Activated CD4-positive, alpha-beta T cell treated with anti-CD3 and anti-CD28 coated beads for 1 hour (primary cell): ENCODE data around the gene EID1.
"Not testable (repeated sequence)": the region's sequence is repeated elsewhere in the genome, so short reads cannot be mapped to it uniquely, and the experiment has no call there.

Experiments used
- DNase-seq: peaks from one replicate; pipeline ENCODE4 v3.0.0-alpha.2; 2020

Gene EID1, protein sequence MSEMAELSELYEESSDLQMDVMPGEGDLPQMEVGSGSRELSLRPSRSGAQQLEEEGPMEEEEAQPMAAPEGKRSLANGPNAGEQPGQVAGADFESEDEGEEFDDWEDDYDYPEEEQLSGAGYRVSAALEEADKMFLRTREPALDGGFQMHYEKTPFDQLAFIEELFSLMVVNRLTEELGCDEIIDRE

DNA sequence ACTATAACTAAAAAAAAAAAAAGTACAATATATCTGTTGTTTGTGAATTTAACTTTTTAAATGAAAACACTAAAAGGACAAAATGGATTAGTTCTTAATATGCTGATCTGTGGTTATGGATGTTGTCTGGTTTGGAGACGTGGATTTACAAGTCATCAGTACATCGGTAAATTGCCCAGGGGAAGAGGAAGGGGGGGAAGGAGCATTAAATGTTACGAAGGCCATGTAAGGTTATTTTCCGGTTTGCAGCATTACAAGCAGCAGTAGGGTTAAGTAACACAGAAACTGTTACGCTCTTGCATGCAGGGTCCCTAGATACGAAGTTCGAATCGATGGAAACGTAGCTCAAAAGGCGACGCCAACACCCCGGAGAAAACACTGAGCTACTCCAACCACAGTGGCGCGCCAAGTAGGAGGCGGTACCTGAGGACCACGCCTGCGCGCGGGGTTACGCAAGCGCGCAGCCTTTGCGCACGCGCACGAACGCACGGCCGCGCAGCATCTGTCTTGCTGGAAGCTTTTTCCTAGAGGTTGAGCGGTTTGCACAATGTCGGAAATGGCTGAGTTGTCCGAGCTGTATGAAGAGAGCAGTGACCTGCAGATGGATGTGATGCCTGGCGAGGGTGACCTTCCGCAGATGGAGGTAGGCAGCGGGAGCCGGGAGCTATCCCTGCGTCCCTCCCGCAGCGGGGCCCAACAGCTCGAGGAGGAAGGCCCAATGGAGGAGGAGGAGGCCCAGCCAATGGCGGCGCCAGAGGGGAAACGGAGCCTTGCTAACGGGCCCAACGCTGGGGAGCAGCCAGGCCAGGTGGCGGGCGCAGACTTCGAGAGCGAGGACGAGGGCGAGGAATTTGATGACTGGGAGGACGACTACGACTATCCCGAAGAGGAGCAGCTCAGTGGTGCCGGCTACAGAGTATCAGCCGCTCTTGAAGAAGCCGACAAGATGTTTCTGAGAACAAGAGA lies at the start of gene EID1:
Gene EID1 (plus strand): TSS at position 505 of the 966 bp plus-strand sequence. CDS start 43 bp downstream, at position 548.
- DNase-seq, result peak; percentile 89

DNA sequence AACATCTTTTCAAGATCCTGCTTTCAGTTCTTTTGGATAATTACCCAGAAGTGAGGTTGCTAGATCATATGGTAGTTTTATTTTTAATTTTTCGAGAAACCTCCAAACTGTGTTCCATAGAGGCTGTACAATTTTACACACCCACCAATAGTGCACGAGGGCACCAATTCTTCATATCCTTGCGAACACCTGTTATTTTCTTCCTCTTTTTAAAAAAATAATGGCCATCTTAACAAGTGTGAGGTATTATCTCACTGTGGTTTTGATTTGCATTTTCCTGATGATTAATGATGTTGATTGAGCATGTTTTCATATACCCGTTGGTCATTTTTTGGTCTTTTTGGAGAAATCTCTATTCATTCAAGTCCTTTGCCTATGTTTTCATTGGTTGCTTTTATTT lies 49.5 kb upstream of the EID1 start:
- DNase-seq, result no peak

DNA sequence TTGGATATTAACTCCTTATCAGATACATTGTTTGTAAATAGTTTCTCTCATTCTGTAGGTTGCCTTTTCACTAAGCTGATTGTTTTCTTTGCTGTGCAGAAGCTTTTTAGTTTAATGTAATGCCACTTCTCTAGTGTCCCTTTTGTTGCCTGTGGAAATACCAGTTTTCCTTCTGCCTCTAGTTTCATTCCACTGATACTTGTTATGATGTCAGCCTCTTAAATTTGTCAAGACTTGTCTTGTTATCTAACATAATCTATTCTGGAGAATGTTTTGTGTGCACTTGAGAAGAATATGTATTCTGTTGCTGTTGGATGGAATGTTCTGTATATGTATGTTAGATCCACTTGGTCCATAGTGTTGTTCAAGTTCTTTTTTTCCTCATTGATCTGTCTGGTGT lies 49.0 kb upstream of the EID1 start:
- no peak for DNase-seq

DNA sequence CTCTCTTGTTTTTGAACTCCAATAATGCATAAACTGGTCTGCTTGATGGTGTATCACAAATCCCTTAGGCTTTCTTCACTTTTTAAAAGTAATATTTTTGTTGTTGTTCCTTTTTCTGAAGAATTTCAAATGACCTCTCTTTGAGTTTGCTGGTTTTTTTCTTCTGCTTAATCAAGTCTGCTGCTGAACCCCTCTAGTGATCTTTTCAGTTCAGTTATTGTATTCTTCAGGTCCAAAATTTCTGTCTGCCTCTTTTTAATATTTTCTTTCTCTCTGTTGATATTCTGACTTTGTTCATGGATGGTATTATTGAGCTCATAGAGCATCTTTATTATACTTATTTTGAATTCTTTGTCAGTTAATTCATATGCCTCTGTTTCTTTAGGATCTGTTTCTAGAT lies 45.3 kb upstream of the EID1 start:
- no peak for DNase-seq

DNA sequence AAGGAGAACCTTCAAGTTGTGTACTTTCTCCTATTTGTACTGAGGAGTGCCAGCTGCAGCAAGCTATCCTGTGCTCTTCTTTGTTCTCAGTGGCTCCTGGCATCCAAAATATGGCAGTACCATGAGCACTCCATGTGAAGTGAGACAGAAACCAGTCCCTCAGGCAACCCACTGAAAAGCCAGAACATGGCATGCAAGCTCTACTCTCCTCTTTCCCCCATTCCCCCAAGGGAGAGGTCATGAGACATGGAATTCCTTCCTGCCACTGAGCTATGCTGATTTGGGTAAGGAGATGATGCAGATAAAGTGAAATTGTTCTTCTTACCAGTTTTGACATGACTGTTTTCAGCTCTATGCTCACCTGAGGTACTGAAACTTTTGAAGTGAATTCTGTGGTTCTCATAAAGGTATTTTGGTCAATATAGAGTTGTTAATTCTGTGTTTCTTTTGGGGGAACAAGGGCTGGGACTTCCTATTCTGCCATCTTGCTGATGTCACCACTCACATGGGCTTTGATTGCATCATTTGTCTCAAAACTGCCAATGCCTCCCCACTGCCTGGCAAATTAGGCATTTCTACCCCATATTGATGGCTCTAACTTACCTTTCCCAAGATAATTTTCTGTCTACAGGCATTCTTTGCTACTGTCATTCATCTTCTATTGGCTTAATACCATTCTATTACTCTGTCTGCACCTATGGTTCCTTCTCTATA lies 44.3 kb upstream of the EID1 start:
- DNase-seq, result no peak

DNA sequence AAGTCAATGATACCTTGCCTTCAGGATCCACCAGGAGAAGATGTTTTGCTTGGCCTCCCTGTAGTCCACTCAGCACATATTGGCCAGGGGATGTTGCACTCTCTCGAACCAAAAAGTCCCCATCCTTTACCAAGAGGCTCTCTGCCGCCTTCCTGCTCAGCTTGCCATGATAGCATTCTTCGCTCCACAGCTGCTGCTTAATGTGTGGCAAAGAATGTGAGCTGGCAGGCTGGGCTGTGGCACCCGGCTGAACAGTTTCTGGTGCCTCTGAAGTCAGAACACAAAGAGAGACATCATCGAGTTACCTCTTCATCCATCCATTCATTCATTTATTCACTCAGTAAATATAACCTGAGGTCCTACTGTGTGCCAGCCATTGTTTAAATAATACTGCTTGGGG lies 43.2 kb upstream of the EID1 start:
- no peak for DNase-seq

DNA sequence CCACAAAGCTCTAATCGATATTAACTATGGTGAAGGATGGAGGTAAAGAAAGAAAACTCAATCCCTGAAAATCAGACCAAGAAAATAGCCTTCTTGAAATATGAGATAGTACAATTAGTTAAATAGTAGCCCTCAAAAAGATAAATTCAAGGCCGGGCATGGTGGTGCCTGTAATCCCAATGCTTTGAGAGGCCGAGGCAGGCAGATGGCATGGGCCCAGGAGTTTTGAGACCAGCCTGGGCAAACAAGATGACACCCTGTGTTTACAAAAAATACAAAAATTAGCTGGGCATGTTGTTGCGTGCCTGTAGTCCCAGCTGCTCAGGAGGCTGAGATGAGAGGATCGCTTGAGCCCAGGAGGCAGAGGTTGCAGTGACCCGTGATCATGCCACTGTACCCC lies 35.4 kb upstream of the EID1 start:
- DNase-seq, result no peak

DNA sequence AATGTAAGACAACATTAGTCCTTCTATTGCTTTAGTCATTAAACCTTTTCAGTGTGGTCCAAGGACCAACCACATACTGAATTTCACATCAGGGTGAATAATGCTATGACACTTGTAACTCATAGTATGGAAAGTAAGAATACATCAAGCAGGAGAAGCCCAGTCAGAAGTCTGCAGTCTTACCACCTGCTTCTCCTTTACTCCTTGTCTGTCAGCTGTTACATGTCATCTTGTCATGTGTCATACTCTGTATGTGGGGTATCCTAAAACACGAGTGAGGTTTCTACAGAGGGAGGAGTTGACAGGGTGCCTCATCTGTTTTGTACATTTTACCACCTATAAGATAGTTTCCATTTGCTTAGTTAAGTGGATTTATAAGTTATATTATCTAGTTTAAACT lies 32.8 kb upstream of the EID1 start:
- no peak for DNase-seq

DNA sequence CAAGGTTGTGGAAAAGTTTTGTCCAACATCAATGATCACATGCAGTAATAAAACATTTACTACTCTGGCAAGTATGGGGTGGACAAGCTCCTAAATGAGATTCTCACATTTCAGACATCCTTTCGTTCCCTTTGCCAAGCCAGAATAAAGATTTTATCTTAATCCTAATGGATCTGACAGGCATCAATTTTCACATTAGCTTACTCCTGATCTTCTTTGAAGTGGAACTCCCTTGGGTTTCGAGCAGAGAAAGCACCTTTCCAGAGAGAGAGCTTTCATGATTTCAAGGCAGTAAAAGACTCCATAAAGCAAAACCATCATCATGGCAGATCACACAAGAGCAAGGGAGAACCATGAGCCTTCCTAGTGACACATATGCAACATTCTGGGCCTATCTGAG lies 27.3 kb upstream of the EID1 start:
- DNase-seq, result no peak

DNA sequence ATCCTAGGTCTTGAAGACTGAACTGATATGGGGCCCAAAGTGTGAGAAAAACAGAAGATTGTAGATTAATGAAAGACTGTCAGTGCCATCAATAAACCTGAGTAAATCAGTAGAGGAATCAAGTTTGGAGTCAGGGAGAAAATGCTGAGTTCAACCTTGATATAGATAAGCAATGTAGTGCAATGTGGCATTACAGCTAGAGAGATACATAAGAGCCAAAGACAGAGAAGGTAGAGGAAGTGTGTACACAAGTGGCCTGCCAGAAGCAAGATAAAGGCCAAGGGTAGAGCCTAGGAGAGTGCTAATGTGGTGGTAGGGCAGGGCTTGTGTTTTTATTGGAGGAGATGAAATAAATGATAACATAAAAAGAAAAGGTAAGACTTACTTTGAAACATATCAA lies 26.0 kb upstream of the EID1 start:
- DNase-seq, result no peak

DNA sequence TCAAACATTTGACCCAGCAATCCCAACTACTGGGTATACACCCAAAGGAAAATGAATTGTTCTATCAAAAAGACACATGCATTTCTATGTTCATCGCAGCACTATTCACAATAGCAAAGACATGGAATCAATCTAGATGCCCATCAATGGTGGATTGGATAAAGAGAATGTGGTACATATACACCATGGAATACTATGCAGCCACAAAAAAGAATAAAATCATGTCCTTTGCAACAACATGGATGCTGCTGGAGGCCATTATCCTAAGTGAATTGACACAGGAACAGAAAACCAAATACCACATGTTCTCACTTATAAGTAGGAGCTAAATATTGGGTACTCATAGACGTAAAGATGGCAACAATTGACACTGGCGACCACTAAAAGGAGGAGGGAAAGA lies 23.5 kb upstream of the EID1 start:
- not testable (repeated sequence) for DNase-seq

DNA sequence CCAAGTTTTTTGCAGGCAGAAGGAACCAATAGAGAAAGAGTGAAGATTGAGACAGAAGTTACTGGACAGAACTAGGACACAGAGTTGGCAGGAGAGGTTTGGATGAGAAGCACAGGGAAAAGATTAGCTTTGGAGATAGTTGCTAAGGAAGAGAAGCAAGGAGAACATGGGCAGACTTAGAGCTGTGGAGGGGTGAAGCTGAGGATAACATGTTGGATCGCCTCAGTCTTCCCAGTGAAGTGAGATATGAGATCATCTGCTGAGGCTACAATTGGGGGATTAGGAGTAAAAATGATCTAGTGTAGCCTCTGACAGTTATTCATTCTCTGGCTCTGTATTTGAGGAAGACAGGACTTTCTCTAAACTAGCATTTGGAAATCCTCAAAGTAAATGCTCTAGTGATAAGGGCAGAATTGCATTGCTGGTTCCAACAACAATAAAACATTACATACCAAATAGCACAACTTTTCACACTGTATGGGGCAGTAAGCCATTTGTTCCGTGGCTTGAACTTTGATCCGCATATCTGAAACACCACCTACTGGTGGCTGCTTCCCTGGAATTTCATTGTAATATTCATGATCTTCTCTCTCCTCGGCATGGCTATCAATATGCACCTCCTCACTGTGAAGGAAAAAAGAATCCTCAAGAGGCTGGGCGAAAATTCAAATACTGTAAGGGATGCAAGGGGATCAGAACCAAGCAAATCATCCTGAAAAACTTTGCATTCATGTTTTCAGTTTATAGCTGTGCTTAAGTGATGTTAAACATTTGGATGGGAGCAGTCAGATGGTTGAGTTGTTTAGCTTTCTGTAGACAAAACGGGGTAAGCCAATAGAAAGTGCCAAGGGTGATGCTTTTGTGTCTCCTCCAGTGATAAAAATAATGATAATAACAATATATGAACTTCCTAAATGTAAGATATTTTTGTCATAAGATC lies 22.2 kb upstream of the EID1 start:
- no peak for DNase-seq

DNA sequence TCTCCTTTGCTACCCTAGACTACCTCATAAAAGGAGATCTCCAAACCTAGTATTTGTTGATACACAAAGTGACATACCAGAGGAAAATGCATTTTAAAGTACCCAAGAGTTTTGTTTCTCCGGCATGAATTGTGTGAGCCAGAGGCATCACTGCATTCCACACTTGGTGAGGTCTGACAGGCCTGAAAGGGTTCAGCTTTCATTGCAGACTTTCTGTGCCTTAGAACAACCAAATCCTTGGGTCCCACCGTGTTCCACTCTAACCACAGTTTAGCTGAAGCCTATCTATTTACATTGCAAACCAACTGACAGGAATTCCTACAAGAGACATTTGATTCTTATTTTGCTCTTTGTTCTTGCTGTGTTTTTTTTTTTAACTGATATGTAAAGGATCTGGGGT lies 21.0 kb upstream of the EID1 start:
- no peak for DNase-seq

DNA sequence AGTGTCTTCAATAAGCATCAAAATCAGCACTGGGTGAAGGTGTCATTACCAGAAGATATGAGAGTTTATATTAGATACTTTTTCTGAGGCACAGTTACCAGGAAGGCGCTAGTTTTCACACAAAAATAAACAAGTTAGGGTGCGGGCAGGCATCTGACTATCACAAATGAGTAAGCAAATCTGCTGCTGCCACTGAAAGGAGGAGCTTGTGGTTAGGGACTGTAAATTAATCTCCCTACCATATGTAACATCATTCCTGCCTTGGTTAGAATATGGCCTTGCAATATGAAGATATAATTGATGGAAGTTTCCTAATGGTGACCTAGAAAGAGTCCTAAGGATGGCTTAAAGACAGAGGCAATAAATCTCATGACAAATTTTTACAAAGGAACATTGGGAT lies 19.5 kb upstream of the EID1 start:
- no peak for DNase-seq

DNA sequence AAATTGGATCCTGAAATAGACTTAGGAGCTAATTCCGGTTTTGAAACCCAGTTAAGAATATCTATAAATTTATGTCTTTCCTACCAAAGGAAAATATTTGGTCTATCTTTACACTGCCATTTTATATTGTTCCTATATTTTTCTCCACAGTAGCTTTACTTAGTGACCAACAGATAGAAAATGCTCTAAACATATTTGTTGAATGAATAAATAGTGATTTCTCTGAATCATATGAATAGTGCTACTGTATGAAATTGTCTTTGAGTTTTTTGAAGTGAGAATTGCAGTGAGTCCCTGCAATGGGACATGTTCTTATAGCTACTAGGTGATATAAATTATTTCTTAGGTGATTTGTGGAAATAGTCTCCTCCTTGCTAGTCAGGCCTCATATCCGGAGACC lies 18.5 kb upstream of the EID1 start:
- DNase-seq, result no peak

DNA sequence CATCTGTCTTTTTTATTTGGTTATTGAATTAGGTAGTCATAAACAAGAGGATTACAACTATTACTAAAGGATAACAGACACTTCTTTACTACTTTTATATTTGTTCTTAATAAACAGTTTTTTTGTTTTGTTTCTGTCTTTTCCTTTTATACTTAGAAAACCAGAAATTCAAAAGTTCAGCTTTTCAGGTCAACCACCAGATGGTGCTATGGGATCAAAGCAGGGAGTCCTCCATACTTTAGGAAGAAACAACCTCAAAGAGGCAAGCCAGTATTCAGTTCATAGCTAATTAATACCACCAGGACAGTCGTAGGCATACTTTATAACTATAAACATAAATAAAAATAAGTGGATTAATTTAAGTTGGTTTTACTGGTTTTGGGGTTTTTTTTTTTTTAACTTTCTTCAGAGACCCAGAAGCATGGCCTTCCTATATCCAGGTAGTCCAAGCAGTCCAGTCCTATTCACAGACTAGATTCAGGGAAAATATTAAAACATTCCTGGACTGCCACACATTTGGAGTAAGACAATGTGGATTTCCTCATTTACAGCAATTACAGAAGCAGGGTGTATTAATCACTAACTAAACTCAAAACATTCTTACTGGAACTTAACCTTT lies 16.0 kb upstream of the EID1 start:
- DNase-seq, result no peak

DNA sequence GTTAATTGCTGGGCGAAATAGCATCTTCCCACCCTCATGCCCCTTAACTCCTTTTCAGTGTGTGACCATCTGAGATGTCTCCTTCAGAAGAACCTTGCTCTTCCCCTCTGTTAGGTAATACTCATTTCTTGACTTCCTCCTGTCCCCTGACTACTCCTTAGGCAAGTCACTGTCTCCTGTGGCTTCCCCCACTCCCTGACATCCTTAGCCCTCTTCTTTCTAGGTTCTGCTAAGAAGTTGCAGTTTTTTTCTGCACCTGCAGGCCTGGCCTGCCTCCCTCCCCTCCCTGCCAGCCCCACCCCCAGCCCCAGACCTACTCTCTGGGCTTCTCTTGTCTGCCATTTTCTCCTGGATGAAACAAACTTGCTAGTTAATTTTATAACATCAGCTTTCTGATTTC lies 15.2 kb upstream of the EID1 start:
- DNase-seq, result no peak

DNA sequence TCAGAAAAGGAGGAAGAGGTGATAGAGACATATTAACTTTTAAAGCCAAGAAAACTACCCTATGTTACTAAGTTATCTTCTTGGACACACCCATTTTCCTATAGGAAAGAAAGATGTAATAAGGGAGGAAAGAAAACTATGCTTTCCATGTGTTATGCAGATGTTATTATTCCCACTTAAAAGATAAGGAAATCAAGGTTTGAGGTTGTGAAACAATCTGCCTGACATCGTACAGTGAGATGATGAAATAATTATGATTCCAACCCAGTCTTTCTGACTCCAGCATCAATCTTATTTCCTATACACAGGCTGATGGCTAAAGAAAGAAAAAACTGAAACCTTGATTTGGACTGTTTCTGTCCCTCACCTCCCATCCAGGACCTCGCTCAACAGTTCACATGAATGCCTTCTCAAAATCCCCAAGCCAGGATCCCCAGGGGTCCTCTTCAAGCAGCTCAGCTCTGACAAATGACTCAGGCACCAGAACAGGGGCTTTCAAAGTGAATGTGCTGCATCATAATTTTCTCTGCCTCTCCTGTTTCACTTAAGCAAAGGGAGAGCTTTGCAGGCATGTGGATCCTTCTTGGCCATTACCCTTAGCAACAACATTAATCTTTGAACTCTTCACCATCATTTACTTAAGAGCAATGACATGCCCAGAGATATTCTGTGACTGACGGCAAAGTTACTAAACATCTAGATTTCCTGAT lies 12.4 kb upstream of the EID1 start:
- DNase-seq, result no peak

DNA sequence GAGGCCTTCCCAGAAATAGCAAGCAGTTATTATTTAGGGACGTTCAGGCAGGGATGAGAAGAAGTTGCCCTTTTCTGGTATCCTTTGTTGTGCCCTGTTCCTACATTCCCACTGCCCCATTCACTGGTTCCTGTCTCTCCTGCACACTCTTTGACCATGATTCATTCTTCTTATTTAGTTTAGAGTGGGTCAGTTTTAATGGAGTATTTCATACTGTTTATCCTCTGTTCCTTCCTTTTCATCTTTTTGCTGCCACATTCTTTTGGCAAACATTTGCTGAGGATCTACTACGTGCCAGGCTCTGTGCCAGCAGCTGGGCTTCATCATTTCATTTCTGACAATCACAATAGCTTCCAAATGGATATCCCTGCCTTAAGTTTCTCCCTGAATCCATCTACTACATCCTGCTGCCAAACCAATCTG lies 11.8 kb upstream of the EID1 start:
- DNase-seq, result no peak

DNA sequence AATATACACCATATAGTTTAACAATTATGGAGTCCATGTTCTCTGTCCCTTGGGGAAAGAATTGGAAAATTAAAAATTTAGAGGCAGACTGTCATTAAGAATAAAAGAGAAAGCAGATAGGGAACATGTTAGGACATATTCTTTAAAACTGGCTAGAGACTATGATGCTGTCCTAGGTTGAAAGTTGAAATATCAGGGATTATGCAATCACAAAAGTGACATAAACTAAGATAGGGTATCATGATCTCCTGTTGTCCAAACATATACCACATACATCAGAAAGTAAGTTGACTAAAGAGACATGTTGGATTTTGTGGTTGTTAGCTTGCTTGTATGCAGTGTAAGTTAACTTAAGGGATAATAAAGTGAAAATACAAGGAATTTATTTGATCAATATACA lies 9.9 kb upstream of the EID1 start:
- DNase-seq, result no peak

DNA sequence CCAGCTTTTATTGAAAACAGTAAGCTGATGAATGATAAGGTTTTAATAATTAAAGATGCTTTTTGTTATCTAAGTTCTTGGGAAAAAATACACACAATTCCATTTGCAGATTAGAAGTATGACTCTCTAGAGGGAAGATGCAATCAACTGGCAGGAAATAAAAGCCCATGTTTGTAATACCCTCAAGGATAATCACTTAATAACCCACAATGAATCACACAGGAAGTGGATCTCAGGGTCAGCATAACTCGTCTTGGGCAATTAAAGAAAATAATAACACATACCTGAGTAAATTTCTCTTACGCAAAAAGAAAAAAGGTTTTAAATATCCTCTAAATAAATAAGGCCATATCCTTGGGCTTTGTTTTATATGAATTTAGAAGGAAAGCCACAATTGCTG lies 9.4 kb upstream of the EID1 start:
- no peak for DNase-seq

DNA sequence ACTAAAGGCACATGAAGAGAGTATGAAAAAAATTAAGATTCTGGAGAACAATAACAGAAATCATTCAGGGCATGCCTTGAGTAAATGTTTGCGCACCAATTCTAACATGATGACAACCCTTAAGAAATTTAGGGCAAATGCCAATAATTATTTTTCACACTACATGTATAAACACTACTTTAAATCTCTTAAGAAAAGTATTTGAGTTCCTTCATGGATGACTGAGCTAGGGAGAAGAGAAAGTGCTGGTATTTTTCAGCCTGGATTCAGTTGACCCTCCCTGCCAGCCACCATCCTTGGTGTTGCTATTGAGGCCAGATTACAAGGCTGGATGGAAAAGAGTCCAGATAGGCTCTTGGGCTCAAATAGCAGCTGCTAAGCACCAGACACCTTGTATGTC lies 8.0 kb upstream of the EID1 start:
- DNase-seq, result no peak
